ENCODE data around the gene TRAPPC3L. TPM values are rescaled to one million over a fixed set of nuclear protein-coding genes. Genes with fewer than 3 reads are reported as not detected.

The TRAPPC3L gene
- 0.52 TPM for total RNA-seq

- H3K27ac ChIP-seq (ENCODE audit: low read depth, low read length): no peak within 1 kb of the TSS
- no peaks in the 10 kb centered on the region for H3K4me1 ChIP-seq (ENCODE audit: control insufficient read depth in 3 of 3, insufficient read depth in 3 of 3, low read length in 3 of 3)
- H3K27me3 ChIP-seq (ENCODE audit: control insufficient read depth in 3 of 3, insufficient read depth in 3 of 3, low read length in 3 of 3): no peaks in the 10 kb centered on the region
- H3K36me3 ChIP-seq (ENCODE audit: control insufficient read depth in 3 of 3, insufficient read depth in 3 of 3, low read length in 3 of 3): no peaks in the 10 kb centered on the region
- no peak within 1 kb of the TSS for H3K9ac ChIP-seq (ENCODE audit: low read depth in 1 of 3, low read length in 3 of 3)
- H3K9me3 ChIP-seq (ENCODE audit: control insufficient read depth in 3 of 3, low read length in 3 of 3): no peaks in the 10 kb centered on the region
- H3K4me3 ChIP-seq (ENCODE audit: low read length in 3 of 3): no peak within 1 kb of the TSS
Measured at GRCh38 chr6:116545651-116546050, at the start of gene TRAPPC3L. TSS of gene TRAPPC3L (minus strand) at chr6:116545684. CDS start at chr6:116545514, 170 bp downstream.

DNA sequence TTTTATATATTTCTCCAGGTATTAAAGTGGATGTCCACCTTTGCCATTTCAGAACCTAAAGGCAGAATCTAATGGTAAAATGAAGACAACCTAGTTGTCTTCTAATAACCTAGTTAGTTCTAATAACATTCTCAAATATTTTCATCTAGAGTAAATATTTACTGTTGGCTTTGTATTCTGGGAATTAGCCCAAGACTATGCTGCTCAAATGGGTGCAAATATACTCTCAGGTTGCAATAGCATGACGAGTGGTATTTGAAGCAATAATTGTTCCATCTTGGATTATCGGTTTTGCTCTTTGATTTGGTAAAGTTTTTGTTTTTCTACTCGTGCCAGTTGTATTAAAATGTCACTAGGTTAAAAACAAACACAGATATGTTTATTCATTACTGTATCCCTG, 49.8 kb upstream of the TRAPPC3L start:
- Histone ChIP-seq H3K27ac (ENCODE audit: low read depth, low read length) (no peak overlapping the region), H3K36me3 (ENCODE audit: control insufficient read depth in 3 of 3, insufficient read depth in 3 of 3, low read length in 3 of 3) (peaks cover 10 to 46% (median 45%) of the 10 kb centered on the region in 3 donors), H3K4me1 (ENCODE audit: control insufficient read depth in 3 of 3, insufficient read depth in 3 of 3, low read length in 3 of 3) (no peaks in the 10 kb centered on the region), H3K9me3 (ENCODE audit: control insufficient read depth in 3 of 3, low read length in 3 of 3) (no peaks in the 10 kb centered on the region), H3K4me3 (ENCODE audit: low read length in 3 of 3) (no peak overlapping the region), H3K9ac (ENCODE audit: low read depth in 1 of 3, low read length in 3 of 3) (no peak overlapping the region), H3K27me3 (ENCODE audit: control insufficient read depth in 3 of 3, insufficient read depth in 3 of 3, low read length in 3 of 3) (no peaks in the 10 kb centered on the region)

GRCh38 chr6:116586738-116587137, 41.3 kb upstream of the TRAPPC3L start:
- H3K4me3 ChIP-seq (ENCODE audit: low read length in 3 of 3): no peak overlapping the region

GRCh38 chr6:116586276-116586675, 40.8 kb upstream of the TRAPPC3L start:
- Histone ChIP-seq H3K9me3 (ENCODE audit: control insufficient read depth in 3 of 3, low read length in 3 of 3) (no peaks in the 10 kb centered on the region), H3K4me3 (ENCODE audit: low read length in 3 of 3) (no peak overlapping the region), H3K27ac (ENCODE audit: low read depth, low read length) (no peak overlapping the region), H3K27me3 (ENCODE audit: control insufficient read depth in 3 of 3, insufficient read depth in 3 of 3, low read length in 3 of 3) (no peaks in the 10 kb centered on the region), H3K36me3 (ENCODE audit: control insufficient read depth in 3 of 3, insufficient read depth in 3 of 3, low read length in 3 of 3) (peaks cover 5 to 35% (median 32%) of the 10 kb centered on the region in 3 donors), H3K9ac (ENCODE audit: low read depth in 1 of 3, low read length in 3 of 3) (no peak overlapping the region), H3K4me1 (ENCODE audit: control insufficient read depth in 3 of 3, insufficient read depth in 3 of 3, low read length in 3 of 3) (no peaks in the 10 kb centered on the region)

More at GRCh38 chr6:116586738-116587137, 41.3 kb upstream of the TRAPPC3L start:
- Histone ChIP-seq H3K9me3 (ENCODE audit: control insufficient read depth in 3 of 3, low read length in 3 of 3) (no peaks in the 10 kb centered on the region), H3K27ac (ENCODE audit: low read depth, low read length) (no peak overlapping the region), H3K9ac (ENCODE audit: low read depth in 1 of 3, low read length in 3 of 3) (no peak overlapping the region), H3K27me3 (ENCODE audit: control insufficient read depth in 3 of 3, insufficient read depth in 3 of 3, low read length in 3 of 3) (no peaks in the 10 kb centered on the region), H3K36me3 (ENCODE audit: control insufficient read depth in 3 of 3, insufficient read depth in 3 of 3, low read length in 3 of 3) (peaks cover 8 to 39% (median 32%) of the 10 kb centered on the region in 3 donors), H3K4me1 (ENCODE audit: control insufficient read depth in 3 of 3, insufficient read depth in 3 of 3, low read length in 3 of 3) (no peaks in the 10 kb centered on the region)

DNA sequence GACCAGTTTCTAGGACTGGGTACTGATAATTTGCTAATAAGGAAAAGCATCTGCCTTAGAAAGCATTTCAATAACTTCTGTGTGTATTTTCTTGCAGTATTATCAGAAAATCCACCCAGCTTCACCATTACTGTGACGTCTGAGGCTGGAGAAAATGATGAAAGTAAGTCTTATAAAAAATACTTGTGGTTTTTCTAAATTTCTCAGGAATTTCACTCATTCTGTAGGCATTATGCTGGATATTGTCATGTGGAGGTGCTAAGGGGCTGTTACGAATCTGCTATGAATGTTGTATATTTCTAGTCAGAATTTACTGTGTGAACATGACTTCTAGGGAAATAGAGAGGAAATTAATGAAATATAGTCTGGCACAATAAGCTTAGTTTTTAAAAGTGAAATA, 34.7 kb upstream of the TRAPPC3L start:
- Histone ChIP-seq H3K9ac (ENCODE audit: low read depth in 1 of 3, low read length in 3 of 3) (no peak overlapping the region), H3K4me3 (ENCODE audit: low read length in 3 of 3) (no peak overlapping the region), H3K27ac (ENCODE audit: low read depth, low read length) (no peak overlapping the region), H3K36me3 (ENCODE audit: control insufficient read depth in 3 of 3, insufficient read depth in 3 of 3, low read length in 3 of 3) (peaks cover 5 to 18% (median 12%) of the 10 kb centered on the region in 3 donors), H3K4me1 (ENCODE audit: control insufficient read depth in 3 of 3, insufficient read depth in 3 of 3, low read length in 3 of 3) (peaks cover 0 to 4% (median 0%) of the 10 kb centered on the region in 3 donors), H3K9me3 (ENCODE audit: control insufficient read depth in 3 of 3, low read length in 3 of 3) (no peaks in the 10 kb centered on the region), H3K27me3 (ENCODE audit: control insufficient read depth in 3 of 3, insufficient read depth in 3 of 3, low read length in 3 of 3) (no peaks in the 10 kb centered on the region)

DNA sequence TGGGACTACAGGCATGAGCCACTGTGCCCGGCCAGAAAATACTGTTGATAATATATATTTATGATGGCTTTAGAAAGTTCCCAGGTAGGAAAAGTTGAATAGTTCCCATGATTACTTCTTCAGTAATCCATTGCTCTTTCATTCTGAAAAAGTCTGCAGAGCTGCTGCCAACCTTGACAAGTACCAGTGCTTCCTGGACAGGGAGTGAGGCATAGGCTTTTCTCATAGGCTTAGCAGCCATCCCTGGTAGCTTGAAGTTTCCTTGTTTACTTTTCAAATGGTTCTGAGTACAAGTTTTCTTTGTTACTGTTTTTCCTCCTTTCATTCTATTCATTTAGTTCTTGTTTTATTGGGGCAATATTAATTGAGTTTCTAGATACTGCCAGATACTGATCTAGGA, 33.7 kb upstream of the TRAPPC3L start:
- H3K27me3 ChIP-seq (ENCODE audit: control insufficient read depth in 3 of 3, insufficient read depth in 3 of 3, low read length in 3 of 3): no peaks in the 10 kb centered on the region
- H3K9me3 ChIP-seq (ENCODE audit: control insufficient read depth in 3 of 3, low read length in 3 of 3): no peaks in the 10 kb centered on the region
- peaks cover 0 to 4% (median 0%) of the 10 kb centered on the region in 3 donors for H3K4me1 ChIP-seq (ENCODE audit: control insufficient read depth in 3 of 3, insufficient read depth in 3 of 3, low read length in 3 of 3)
- H3K27ac ChIP-seq (ENCODE audit: low read depth, low read length): no peak overlapping the region
- peaks cover 3 to 15% (median 7%) of the 10 kb centered on the region in 3 donors for H3K36me3 ChIP-seq (ENCODE audit: control insufficient read depth in 3 of 3, insufficient read depth in 3 of 3, low read length in 3 of 3)
- H3K9ac ChIP-seq (ENCODE audit: low read depth in 1 of 3, low read length in 3 of 3): peak overlapping the region in 1 of 3 donors; percentile 36
- H3K4me3 ChIP-seq (ENCODE audit: low read length in 3 of 3): no peak overlapping the region

DNA sequence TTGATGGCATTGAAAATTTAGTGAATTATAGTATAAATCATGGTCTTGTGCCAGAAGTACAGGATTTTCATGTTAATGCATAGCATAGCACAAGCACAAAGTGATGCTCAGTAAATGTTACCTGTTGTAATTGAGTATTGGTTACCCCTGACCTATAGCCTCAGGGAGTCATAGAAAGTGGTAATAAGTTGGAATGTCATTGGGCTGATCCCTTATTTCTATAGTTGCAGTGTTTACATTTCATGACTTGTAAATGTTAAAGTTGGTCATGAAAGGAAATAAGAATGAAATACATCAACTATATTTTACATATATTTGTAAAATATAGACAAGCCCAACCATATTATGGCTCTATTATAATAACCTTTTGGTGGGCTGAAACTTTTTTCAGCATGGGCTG, 32.9 kb upstream of the TRAPPC3L start:
- Histone ChIP-seq H3K9me3 (ENCODE audit: control insufficient read depth in 3 of 3, low read length in 3 of 3) (no peaks in the 10 kb centered on the region), H3K27ac (ENCODE audit: low read depth, low read length) (no peak overlapping the region), H3K36me3 (ENCODE audit: control insufficient read depth in 3 of 3, insufficient read depth in 3 of 3, low read length in 3 of 3) (peaks cover 0 to 12% (median 7%) of the 10 kb centered on the region in 3 donors), H3K4me3 (ENCODE audit: low read length in 3 of 3) (no peak overlapping the region), H3K9ac (ENCODE audit: low read depth in 1 of 3, low read length in 3 of 3) (no peak overlapping the region), H3K4me1 (ENCODE audit: control insufficient read depth in 3 of 3, insufficient read depth in 3 of 3, low read length in 3 of 3) (peaks cover 0 to 6% (median 4%) of the 10 kb centered on the region in 3 donors), H3K27me3 (ENCODE audit: control insufficient read depth in 3 of 3, insufficient read depth in 3 of 3, low read length in 3 of 3) (no peaks in the 10 kb centered on the region)

DNA sequence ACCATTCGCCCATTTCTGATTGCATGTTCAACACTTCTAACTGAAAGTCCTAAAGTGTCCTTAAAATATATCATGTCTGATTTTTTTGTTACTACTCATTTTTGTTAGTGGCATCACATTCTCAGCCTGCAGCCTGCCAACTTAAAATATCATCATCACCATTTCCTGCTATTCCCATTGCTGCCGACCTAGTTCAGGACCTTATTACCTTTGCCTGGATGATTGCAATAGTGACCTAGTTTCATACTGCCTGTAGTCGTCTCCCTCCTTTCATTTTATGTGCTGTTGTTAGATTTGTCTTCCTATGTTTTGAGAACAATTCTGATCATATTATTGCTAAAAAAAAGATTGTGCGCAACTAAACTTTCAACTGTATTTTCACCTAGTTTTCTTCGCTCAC, 32.0 kb upstream of the TRAPPC3L start:
- no peaks in the 10 kb centered on the region for H3K9me3 ChIP-seq (ENCODE audit: control insufficient read depth in 3 of 3, low read length in 3 of 3)
- peaks cover 5 to 13% (median 8%) of the 10 kb centered on the region in 3 donors for H3K4me1 ChIP-seq (ENCODE audit: control insufficient read depth in 3 of 3, insufficient read depth in 3 of 3, low read length in 3 of 3)
- peaks cover 0 to 10% (median 7%) of the 10 kb centered on the region in 3 donors for H3K36me3 ChIP-seq (ENCODE audit: control insufficient read depth in 3 of 3, insufficient read depth in 3 of 3, low read length in 3 of 3)

DNA sequence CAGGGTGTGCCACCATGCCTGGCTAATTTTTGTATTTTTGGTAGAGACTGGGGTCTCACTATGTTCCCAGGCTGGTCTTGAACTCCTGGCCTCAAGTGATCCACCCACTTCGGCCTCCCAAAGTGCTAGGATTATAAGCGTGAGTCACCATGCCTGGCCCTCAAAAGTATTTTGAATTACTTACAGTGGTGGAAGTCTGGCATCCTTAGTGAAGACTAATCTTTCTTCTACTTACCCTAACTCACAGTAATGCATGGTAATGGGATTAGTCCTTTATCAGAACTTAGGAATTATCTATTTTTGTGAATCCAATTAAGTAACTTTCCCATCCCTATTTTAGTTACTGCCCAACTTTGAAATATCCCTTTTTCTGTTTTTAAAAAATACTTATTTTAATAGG, 29.7 kb upstream of the TRAPPC3L start:
- no peak overlapping the region for H3K27ac ChIP-seq (ENCODE audit: low read depth, low read length)
- H3K4me3 ChIP-seq (ENCODE audit: low read length in 3 of 3): no peak overlapping the region
- H3K4me1 ChIP-seq (ENCODE audit: control insufficient read depth in 3 of 3, insufficient read depth in 3 of 3, low read length in 3 of 3): peaks cover 9 to 20% (median 14%) of the 10 kb centered on the region in 3 donors
- no peaks in the 10 kb centered on the region for H3K27me3 ChIP-seq (ENCODE audit: control insufficient read depth in 3 of 3, insufficient read depth in 3 of 3, low read length in 3 of 3)
- no peak overlapping the region for H3K9ac ChIP-seq (ENCODE audit: low read depth in 1 of 3, low read length in 3 of 3)
- peaks cover 0 to 10% (median 0%) of the 10 kb centered on the region in 3 donors for H3K36me3 ChIP-seq (ENCODE audit: control insufficient read depth in 3 of 3, insufficient read depth in 3 of 3, low read length in 3 of 3)
- no peaks in the 10 kb centered on the region for H3K9me3 ChIP-seq (ENCODE audit: control insufficient read depth in 3 of 3, low read length in 3 of 3)

More for the DNA sequence above, 32.0 kb upstream of the TRAPPC3L start:
- no peak overlapping the region for H3K4me3 ChIP-seq (ENCODE audit: low read length in 3 of 3)
- H3K27ac ChIP-seq (ENCODE audit: low read depth, low read length): no peak overlapping the region
- no peak overlapping the region for H3K9ac ChIP-seq (ENCODE audit: low read depth in 1 of 3, low read length in 3 of 3)
- H3K27me3 ChIP-seq (ENCODE audit: control insufficient read depth in 3 of 3, insufficient read depth in 3 of 3, low read length in 3 of 3): no peaks in the 10 kb centered on the region

- Histone ChIP-seq H3K27me3 (ENCODE audit: control insufficient read depth in 3 of 3, insufficient read depth in 3 of 3, low read length in 3 of 3) (no peaks in the 10 kb centered on the region), H3K9me3 (ENCODE audit: control insufficient read depth in 3 of 3, low read length in 3 of 3) (no peaks in the 10 kb centered on the region), H3K9ac (ENCODE audit: low read depth in 1 of 3, low read length in 3 of 3) (peak overlapping the region; percentile 91 to 96 (median 95)), H3K4me1 (ENCODE audit: control insufficient read depth in 3 of 3, insufficient read depth in 3 of 3, low read length in 3 of 3) (peaks cover 13 to 26% (median 15%) of the 10 kb centered on the region in 3 donors), H3K4me3 (ENCODE audit: low read length in 3 of 3) (peak overlapping the region; percentile 88 to 93 (median 90)), H3K27ac (ENCODE audit: low read depth, low read length) (peak overlapping the region; percentile 88), H3K36me3 (ENCODE audit: control insufficient read depth in 3 of 3, insufficient read depth in 3 of 3, low read length in 3 of 3) (peaks cover 0 to 5% (median 0%) of the 10 kb centered on the region in 3 donors)
Measured at GRCh38 chr6:116572162-116572561, 26.7 kb upstream of the TRAPPC3L start.

All from skeletal muscle tissue (tissue), 4 donors.